8988T (cell line): ENCODE data around the gene TARDBP.
"Not testable (repeated sequence)": the region's sequence is repeated elsewhere in the genome, so short reads cannot be mapped to it uniquely, and the experiment has no call there.

Experiments
- DNase-seq: peaks from one replicate; pipeline ENCODE4 v3.0.0; 2011

TARDBP gene

DNA sequence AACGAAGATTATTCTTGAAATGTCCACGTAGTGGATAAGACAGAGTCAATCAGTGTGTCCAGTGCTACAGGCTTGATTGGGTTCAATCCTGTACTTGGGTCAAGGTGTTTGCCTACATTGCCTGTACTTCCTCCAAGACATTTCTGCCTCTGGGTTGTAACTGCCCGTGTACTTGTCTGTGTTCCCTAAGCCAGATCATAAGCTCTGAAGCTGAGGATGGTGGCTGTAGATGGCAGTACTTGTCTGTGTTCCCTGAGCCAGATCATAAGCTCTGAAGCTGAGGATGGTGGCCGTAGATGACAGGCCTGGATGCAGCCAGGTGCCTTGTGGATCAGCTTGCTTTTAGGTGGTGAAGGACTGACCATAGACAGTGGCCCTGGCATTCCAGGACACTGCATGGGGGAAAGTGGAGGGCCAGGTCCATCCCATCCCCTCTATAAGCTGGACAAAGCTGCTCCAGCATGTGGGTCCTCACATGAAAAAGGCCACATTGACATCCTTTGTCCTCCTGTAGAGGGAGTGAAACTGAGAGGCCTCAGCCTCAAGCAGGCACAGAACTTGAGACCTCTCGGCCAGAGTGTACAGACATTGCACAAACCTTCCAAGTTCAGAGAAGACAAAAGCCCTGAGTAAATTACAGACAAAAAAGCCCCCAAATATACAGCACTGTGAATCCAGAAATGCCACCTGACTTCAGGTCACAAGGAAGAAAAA lies 49.4 kb downstream of the TARDBP start:
- no peak for DNase-seq

DNA sequence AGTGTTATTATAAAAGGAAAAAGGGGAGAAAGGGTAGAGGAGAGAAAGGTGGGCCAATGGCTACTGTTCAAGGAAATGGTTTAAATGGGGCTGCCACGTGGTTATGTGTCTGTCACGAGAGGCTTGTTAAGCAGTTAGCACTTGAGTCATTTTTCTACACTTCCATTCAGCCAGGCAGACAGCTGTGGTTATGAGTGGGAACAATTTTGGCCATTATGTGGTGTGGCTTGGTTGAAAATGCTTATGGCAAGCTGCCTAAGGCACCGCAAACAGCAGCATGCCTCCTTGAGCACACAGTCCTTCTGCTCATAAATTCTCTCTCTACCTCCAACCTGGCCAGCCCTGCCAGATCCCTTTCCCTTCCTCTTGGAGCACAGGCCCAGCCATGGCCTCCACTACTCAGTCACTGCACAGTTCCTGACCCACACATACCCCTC lies 50.5 kb downstream of the TARDBP start:
- no peak for DNase-seq

DNA sequence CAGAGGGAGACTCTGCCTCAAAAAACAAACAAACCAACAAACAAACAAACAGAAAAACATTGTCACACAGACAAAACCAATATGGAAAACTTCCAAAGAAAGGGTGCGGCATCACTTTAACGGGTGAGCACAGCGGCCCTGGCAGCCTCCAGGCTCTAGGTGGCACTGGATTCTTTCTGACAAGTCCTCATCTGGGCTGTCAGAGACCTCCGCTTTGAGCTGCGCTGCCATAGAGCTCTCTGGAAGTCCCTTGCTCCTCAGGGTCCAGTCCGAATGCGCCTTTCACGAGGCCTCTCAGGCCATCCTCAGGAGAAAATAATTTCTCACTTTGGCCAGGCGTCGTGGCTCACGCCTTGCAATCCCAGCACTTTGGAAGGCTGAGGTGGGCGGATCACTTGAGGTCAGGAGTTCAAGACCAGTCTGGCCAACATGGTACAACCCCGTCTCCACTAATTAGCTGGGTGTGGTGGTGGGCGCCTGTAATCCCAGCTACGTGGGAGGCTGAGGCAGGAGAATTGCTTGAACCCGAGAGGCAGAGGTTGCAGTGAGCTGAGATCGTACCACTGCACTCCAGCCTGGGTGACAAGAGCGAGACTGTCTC lies 51.6 kb downstream of the TARDBP start:
- peak; percentile 66 for DNase-seq

DNA sequence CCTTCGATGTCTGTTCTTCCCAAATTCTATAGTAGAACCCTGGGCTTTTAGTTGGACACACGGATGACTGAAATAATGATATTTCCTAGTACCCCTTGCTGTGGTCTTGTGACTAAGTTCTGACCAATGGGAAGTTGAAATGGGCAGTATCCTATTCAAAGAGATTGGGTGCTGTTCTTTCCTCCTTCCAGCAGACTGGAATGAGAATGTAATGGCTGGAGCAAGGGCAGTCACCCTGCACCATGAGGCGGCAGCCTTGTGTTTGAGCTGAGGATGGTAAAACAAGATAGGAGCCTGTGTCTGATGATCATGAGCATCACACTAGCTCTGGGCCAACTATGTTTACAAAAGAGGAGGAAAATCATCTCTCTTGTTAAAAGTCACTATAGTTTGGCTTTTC lies 52.5 kb downstream of the TARDBP start:
- DNase-seq = no peak

DNA sequence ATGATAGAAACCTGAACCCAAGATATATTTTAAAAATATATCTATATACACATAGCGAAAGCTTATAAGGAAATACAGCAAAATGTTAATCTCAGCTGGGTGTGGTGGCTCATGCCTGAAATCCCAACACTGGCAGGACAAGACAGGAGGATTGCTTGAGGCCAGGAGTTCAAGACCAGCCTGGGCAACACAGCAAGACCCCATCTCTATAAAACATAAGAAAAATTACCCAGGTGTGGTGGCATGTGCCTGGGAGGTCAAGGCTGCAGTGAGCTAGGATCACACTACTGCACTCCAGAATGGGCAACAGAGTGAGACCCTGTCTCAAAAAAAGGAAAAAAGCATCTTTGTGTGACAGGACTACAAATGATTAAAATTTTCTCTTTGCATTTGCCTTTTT lies 53.3 kb downstream of the TARDBP start:
- DNase-seq = no peak

DNA sequence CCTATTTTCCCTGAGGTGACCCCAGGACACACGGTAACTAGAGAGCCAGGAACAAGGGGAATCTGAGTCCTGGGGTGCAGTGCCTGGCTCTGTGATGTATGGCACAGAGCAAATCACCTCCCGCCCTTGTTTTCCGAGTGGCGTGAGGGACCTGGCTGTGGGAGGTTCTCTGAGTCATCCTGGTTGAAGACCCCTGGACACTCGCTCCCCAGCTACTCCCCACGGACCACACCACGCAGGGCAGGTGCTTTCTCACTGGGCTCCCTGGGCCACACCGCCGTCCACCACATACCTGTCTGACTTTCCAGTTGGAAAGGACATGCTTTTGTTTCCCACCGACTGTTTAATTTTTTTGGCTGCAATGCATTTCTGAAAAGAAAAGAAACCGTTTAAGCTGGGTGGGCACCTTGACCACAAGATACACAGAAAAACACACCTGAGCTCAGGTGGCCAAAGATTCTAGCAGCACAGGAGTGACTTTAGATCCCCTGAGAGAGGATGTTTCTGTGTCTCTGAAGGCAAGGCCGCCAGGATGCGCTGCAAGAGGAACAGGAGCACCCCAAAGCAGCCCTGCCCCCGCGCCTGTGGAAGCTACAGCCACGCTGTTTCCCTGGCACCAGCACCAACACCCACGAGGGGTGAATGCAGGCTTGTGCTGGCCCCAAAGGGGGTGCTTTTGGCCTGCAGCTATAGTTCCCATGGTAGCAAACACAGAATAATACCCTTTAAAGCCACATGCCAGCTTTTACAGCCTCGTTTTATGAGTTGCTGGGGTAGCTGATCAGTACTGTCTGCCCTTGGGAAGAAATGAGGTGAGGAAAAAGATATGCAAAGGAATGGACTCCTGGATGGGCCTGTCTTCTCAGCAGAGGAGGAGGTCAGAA lies 55.5 kb downstream of the TARDBP start:
- DNase-seq = no peak

DNA sequence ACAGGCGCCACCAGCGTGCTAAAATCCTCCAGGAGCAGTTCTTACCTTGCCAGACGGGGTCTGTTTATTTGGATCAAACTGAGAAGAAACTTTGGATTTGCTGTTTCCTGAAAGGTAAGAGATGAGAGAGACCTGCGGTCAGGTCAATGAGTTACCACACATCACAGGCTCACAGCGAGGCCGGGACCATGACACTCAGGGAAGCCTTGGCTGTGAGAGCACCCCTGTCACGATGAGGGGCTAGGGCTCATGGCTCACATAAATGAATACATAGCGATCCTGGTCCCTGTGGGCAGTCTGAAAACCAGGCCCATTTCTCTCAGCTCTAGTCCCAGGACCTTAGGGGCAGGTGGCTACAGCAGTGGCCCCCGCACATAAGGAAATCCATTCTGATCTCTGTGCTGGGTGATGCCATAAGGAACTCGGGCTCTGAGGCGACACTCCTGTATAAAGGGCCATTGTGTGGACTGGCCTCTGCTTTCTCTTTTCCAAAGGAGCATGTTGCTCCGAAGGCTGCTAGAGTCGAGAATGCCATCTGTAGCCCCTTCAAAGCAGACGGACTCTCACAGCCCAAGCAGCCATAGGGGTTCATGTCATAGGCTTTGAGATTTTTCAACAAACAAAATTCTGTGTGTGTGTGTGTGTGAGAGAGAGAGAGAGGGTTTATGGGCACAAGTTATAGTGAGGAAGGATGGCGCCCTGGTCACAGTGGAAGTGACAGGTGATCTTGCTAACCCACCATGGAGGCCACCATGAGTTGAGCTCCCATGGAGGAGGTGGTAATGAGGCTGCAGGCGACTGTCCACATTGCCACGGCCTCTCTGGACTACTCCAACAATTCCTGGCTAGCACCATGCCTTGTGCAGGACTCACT lies 56.4 kb downstream of the TARDBP start:
- no peak for DNase-seq

DNA sequence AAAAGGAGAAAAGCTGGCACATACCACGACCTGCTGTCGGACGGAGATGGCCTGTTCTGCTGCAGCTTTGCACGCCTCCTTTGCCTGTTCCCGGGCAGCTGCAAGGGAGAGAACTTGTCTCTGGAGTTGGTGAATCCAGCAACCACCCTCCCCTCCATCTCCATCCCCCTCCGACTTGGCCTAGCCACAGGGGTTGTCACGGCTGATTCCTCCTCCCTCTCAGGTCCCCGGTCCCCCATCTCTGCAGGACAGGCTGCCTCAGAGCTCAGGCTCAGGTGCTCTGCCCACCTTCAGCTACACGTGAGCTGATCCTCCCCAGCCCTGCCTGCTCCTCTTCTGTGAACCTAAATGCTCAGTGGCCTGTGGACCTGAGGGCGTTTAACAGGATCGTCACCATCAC lies 58.4 kb downstream of the TARDBP start:
- DNase-seq = no peak

DNA sequence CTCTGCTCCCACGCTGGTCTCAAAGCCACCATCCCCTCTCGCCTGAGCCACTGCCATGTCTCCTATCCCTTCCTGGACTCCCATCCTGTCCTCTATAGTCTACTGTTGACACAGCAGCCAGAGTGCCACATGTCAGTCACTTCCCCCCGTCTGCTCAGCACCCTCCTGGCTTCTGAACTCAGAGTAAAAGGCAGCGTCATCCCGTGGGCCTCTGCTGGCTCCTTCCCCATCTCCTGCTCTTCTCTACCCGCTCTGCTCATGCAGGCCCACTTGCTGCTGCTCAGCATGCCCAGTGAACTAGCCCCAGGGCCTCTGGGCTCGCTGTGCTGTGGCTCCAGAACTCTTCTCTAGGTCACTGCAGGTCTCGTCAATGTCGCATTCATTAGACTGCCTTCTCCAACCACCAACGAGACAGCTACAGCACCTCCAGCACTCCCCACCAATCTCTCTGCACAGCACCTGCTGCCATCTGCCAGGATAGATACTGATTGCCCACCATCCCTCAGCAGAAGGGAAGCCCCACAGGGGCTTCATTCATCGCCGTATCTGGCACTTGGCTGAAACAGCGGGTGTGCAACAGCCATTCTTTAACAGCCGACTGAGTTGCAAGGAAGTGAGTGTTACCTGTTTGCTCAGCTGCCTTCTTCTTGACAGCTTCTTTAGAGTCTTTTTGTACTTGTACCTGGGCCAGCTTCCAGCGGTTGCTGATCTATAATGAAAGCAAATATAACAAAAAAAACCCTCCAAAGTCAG lies 59.2 kb downstream of the TARDBP start:
- DNase-seq = no peak

DNA sequence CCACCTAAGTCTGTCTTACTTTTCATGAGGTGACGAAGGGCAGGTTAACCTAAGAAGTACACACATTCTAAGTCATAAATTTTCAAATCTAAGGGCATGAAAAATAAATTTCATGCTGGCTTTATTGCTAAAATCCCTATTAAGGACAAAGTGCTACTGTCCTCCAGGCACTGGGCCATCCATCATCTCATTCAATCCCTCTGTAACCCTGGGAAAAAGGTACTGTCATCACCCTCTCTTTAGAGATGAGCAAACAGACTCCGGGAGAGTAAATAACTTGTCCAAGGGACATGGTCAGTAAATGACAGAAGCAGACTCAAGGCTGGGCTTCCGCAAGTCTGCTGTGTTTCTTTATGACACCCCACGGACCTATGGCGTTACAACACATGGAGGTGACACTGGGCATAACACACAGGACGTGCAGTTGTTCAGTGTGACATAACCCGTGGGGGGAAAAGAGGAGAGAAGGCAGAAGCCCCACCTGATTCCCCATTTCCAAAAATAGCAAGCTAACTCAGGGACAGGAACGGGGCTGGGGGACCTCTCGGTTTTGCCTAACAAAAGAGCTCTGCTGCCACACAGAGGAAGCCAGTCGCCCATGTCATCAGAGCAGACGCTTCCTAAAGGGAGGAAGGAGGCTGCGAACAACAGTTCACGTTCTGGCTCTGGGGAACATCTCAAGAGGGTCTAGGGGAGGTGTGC lies 59.9 kb downstream of the TARDBP start:
- DNase-seq = no peak

DNA sequence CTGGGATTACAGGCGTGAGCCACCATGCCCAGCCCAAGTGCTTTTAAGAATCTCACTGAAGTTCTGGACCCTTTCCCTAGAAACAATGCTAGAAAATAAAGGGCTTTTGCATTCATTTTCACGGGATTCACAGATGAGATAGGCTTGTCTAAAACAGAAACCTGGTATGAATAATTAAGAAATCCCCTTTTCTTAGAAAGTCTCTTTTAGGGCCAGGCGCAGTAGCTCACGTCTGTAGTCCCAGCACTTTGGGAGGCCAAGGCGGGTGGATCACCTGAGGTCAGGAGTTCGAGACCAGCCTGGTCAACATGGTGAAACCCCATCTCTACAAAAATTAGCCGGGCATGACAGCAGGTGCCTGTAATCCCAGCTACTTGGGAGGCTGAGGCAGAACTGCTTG lies 60.9 kb downstream of the TARDBP start:
- DNase-seq = not testable (repeated sequence)
